Astrocyte (in vitro differentiated cells and primary cell): ENCODE results near the gene EPX. TPM values are rescaled to one million over a fixed set of nuclear protein-coding genes. Genes with fewer than 3 reads are reported as not detected.

Source experiments
- DNase-seq: peaks from one replicate; pipeline ENCODE4 v3.0.0-alpha.2; 2010; ENCODE audit warnings: low read depth
- FAIRE-seq: peaks from 2 replicates; lab custom pipeline; 2011; peaks lifted over from hg19 to GRCh38; lab: Jason Lieb, UNC
- H2AFZ ChIP-seq: 2 replicates; pipeline ENCODE4 v1.6.0; 2012; ENCODE audit warnings: low read depth, low read length, inconsistent platforms
- H3K27ac ChIP-seq: 2 replicates; pipeline ENCODE4 v1.5.1; 2011; ENCODE audit warnings: low read depth, low read length, inconsistent platforms
- H3K27me3 ChIP-seq: 2 replicates; pipeline ENCODE4 v1.6.0; 2011; ENCODE audit warnings: low read length, inconsistent platforms; ENCODE audit not compliant: insufficient read depth
- H3K36me3 ChIP-seq: 2 replicates; pipeline ENCODE4 v1.5.1; 2011; ENCODE audit warnings: low read length, inconsistent platforms; ENCODE audit not compliant: insufficient read depth
- H3K4me1 ChIP-seq: 2 replicates; pipeline ENCODE4 v1.5.1; 2011; ENCODE audit warnings: low read length, inconsistent platforms; ENCODE audit not compliant: insufficient read depth
- H3K4me2 ChIP-seq: 2 replicates; pipeline ENCODE4 v1.6.0; 2012; ENCODE audit warnings: low read length, inconsistent platforms
- H3K4me3 ChIP-seq: 2 replicates; pipeline ENCODE4 v1.5.1; 2011; ENCODE audit warnings: low read depth, mild to moderate bottlenecking, low read length, inconsistent platforms; ENCODE audit not compliant: insufficient read depth
- H3K79me2 ChIP-seq: 2 replicates; pipeline ENCODE4 v1.6.0; 2012; ENCODE audit warnings: mild to moderate bottlenecking, low read length, inconsistent platforms; ENCODE audit not compliant: insufficient read depth
- H3K9ac ChIP-seq: 2 replicates; pipeline ENCODE4 v1.6.0; 2012; ENCODE audit warnings: mild to moderate bottlenecking, low read length, inconsistent platforms
- H3K9me3 ChIP-seq: 2 replicates; pipeline ENCODE4 v1.5.1; 2012; ENCODE audit warnings: low read depth, mild to moderate bottlenecking, low read length, inconsistent platforms; ENCODE audit not compliant: insufficient read depth
- H4K20me1 ChIP-seq: 2 replicates; pipeline ENCODE4 v1.6.0; 2012; ENCODE audit warnings: low read length, inconsistent platforms; ENCODE audit not compliant: insufficient read depth
- H3K27ac Mint-ChIP-seq: one replicate; pipeline ENCODE4 v1.8.0; 2021; ENCODE audit warnings: mild to moderate bottlenecking, mixed read lengths; ENCODE audit not compliant: unreplicated experiment
- H3K27me3 Mint-ChIP-seq: one replicate; pipeline ENCODE4 v1.8.0; 2021; ENCODE audit warnings: low read depth, mixed read lengths; ENCODE audit not compliant: unreplicated experiment
- H3K36me3 Mint-ChIP-seq: one replicate; pipeline ENCODE4 v1.8.0; 2021; ENCODE audit warnings: low read depth, mixed read lengths; ENCODE audit not compliant: unreplicated experiment
- H3K4me1 Mint-ChIP-seq: one replicate; pipeline ENCODE4 v1.8.0; 2021; ENCODE audit warnings: low read depth, mixed read lengths; ENCODE audit not compliant: unreplicated experiment
- H3K4me3 Mint-ChIP-seq: one replicate; pipeline ENCODE4 v1.8.0; 2021; ENCODE audit warnings: mild to moderate bottlenecking, moderate library complexity, mixed read lengths; ENCODE audit not compliant: unreplicated experiment
- H3K9me3 Mint-ChIP-seq: one replicate; pipeline ENCODE4 v1.8.0; 2021; ENCODE audit warnings: mild to moderate bottlenecking, mixed read lengths; ENCODE audit not compliant: unreplicated experiment
- EZH2 ChIP-seq: IDR thresholded peaks from 2 replicates; pipeline ENCODE4 v1.6.1; 2012; ENCODE audit warnings: mild to moderate bottlenecking, low read length, inconsistent platforms; ENCODE audit not compliant: insufficient read depth
- total RNA-seq: library from RNA; stranded (reverse); gene quantifications from 2 replicates; pipeline ENCODE4 v1.2.1, GENCODE V29; 2021
- TF ChIP-seq, protein P1 (sequence below): IDR thresholded peaks from 2 replicates; pipeline ENCODE4 v1.5.1; 2011; ENCODE audit warnings: low read depth, mild to moderate bottlenecking, inconsistent platforms, low read length, moderate library complexity; ENCODE audit not compliant: insufficient read depth

Gene EPX
- total RNA-seq, 1 donor from 2014 or later: not detected

GRCh38 chr17:58234512-58234911, 42.0 kb downstream of the EPX start:
- H3K4me3 Mint-ChIP-seq: no peak overlapping the region
- Histone ChIP-seq H3K4me2 (no peak overlapping the region), H4K20me1 (no peaks in the 10 kb centered on the region), H3K9ac (no peak overlapping the region), H3K27ac (no peak overlapping the region), H3K9me3 (no peaks in the 10 kb centered on the region), H3K27me3 (peaks cover 28% of the 10 kb centered on the region), H3K4me1 (peaks cover 11% of the 10 kb centered on the region), H3K36me3 (no peaks in the 10 kb centered on the region), H3K79me2 (no peaks in the 10 kb centered on the region), H3K4me3 (no peak overlapping the region), H2AFZ (no peak overlapping the region)
- H3K27ac Mint-ChIP-seq: no peak overlapping the region
- DNase-seq (no peak), FAIRE-seq (no peak)
- no peaks in the 10 kb centered on the region for H3K9me3 Mint-ChIP-seq
- peaks cover 29% of the 10 kb centered on the region for H3K27me3 Mint-ChIP-seq
- peaks cover 20% of the 10 kb centered on the region for H3K4me1 Mint-ChIP-seq
- no peaks in the 10 kb centered on the region for H3K36me3 Mint-ChIP-seq
- TF ChIP-seq, protein P1, sequence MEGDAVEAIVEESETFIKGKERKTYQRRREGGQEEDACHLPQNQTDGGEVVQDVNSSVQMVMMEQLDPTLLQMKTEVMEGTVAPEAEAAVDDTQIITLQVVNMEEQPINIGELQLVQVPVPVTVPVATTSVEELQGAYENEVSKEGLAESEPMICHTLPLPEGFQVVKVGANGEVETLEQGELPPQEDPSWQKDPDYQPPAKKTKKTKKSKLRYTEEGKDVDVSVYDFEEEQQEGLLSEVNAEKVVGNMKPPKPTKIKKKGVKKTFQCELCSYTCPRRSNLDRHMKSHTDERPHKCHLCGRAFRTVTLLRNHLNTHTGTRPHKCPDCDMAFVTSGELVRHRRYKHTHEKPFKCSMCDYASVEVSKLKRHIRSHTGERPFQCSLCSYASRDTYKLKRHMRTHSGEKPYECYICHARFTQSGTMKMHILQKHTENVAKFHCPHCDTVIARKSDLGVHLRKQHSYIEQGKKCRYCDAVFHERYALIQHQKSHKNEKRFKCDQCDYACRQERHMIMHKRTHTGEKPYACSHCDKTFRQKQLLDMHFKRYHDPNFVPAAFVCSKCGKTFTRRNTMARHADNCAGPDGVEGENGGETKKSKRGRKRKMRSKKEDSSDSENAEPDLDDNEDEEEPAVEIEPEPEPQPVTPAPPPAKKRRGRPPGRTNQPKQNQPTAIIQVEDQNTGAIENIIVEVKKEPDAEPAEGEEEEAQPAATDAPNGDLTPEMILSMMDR: no peak
- TF ChIP-seq EZH2: no peak

GRCh38 chr17:58235821-58236220, 43.3 kb downstream of the EPX start:
- Histone ChIP-seq H3K4me2 (no peak overlapping the region), H3K79me2 (no peaks in the 10 kb centered on the region), H3K36me3 (no peaks in the 10 kb centered on the region), H4K20me1 (no peaks in the 10 kb centered on the region), H3K4me1 (peaks cover 11% of the 10 kb centered on the region), H3K9me3 (no peaks in the 10 kb centered on the region), H3K27ac (no peak overlapping the region), H2AFZ (no peak overlapping the region), H3K9ac (no peak overlapping the region), H3K27me3 (peaks cover 40% of the 10 kb centered on the region), H3K4me3 (no peak overlapping the region)
- no peaks in the 10 kb centered on the region for H3K36me3 Mint-ChIP-seq
- H3K27me3 Mint-ChIP-seq: peaks cover 42% of the 10 kb centered on the region
- H3K27ac Mint-ChIP-seq: no peak overlapping the region
- no peaks in the 10 kb centered on the region for H3K9me3 Mint-ChIP-seq
- no peak overlapping the region for H3K4me3 Mint-ChIP-seq
- DNase-seq (no peak), FAIRE-seq (no peak)
- TF ChIP-seq EZH2: no peak
- TF ChIP-seq, protein P1: no peak
- H3K4me1 Mint-ChIP-seq: peaks cover 18% of the 10 kb centered on the region

- TF ChIP-seq, protein P1: no peak
- TF ChIP-seq EZH2: no peak
- Histone ChIP-seq H3K27me3 (peaks cover 41% of the 10 kb centered on the region), H3K9me3 (no peaks in the 10 kb centered on the region)
Observed at GRCh38 chr17:58236394-58236793, 43.9 kb downstream of the EPX start.

More at GRCh38 chr17:58236394-58236793, 43.9 kb downstream of the EPX start:
- H3K4me1 Mint-ChIP-seq: peaks cover 16% of the 10 kb centered on the region
- H3K36me3 Mint-ChIP-seq: no peaks in the 10 kb centered on the region
- Histone ChIP-seq H3K4me3 (no peak overlapping the region), H4K20me1 (no peaks in the 10 kb centered on the region), H3K4me2 (no peak overlapping the region), H3K27ac (no peak overlapping the region), H3K36me3 (no peaks in the 10 kb centered on the region), H3K79me2 (no peaks in the 10 kb centered on the region), H2AFZ (no peak overlapping the region), H3K4me1 (peaks cover 11% of the 10 kb centered on the region), H3K9ac (no peak overlapping the region)
- FAIRE-seq: no peak
- no peaks in the 10 kb centered on the region for H3K9me3 Mint-ChIP-seq
- H3K27ac Mint-ChIP-seq: no peak overlapping the region
- no peak for DNase-seq
- H3K27me3 Mint-ChIP-seq: peaks cover 45% of the 10 kb centered on the region
- H3K4me3 Mint-ChIP-seq: no peak overlapping the region
